G401.6 (cell line): ENCODE measurements around the gene SMC5.
"Not testable (repeated sequence)": the region's sequence is repeated elsewhere in the genome, so short reads cannot be mapped to it uniquely, and the experiment has no call there.

Source experiments
- FAIRE-seq: peaks from 2 replicates; lab custom pipeline; 2012; peaks lifted over from hg19 to GRCh38; lab: Jason Lieb, UNC

The SMC5 gene

DNA sequence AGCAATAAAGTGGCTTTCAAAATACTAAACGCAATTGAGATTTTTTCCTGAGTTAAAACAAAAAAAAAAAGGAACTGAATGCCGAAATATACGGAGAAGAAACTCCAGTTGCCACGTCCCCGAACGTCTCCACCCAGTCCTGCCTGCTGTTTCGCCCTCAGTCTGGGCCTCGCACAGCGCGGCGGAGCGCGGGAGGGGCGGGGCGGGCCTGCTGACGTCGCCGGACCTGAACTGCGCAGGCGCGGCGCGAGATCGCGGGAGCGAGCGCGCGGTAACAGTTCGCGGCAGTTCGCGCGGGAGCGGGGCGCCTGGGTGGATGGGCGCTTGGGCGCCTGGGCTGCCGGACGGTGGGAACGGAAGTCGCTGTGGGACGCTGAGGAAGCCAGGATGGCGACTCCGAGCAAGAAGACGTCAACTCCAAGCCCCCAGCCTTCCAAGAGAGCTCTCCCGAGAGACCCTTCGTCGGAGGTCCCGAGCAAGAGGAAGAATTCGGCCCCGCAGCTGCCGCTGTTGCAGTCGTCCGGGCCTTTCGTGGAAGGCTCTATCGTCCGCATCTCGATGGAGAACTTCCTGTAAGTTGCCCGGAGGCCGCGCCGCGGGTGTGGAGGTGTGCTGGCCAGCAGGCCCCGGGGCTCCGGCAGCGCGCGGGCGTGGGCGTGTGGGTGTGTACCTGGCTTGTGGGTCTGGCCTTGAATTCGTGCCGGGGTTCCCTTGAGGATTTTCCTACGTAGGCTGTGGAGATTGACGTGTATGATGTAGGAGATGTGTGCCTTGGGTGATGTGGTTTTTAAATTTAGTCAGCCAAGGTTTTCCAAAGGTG lies at the start of gene SMC5:
Gene SMC5 (plus strand): TSS at position 287 of the 820 bp plus-strand sequence. CDS start 101 bp downstream, at position 388.
- no peak for FAIRE-seq

DNA sequence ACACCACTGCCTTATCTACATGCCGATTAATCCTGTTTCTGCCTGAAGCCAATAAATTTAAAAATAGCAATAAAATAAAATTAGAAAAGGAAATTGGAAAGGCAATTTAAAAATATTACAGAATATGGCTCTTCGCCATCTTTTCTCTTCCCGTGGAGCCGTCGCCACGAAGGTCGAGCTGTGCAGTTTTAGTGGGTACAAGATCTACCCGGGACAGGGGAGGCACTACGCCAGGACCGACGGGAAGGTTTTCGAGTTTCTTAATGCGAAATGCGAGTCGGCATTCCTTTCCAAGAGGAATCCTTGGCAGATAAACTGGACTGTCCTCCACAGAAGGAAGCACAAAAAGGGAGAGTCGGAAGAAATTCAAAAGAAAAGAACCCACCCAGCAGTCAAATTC lies 41.7 kb upstream of the SMC5 start:
- no peak for FAIRE-seq

DNA sequence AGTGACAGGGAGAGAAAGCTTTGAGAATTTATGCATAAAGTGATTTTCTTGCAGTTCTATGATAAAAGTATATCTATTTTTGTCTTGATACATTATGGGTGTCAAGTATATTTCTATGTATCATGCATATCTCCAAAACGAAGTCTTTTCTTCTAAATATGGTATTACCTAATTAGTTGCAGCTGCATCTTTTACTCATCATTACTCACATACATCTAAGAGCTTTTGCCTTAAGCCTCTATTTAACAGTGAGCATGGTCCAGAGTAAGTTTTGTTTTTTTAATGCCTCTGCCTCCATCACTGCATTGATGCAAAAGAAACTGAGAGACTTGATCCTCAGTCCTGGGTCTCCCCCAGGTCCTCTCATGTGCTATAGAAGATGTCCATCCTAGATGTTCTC lies 40.0 kb upstream of the SMC5 start:
- FAIRE-seq: no peak

DNA sequence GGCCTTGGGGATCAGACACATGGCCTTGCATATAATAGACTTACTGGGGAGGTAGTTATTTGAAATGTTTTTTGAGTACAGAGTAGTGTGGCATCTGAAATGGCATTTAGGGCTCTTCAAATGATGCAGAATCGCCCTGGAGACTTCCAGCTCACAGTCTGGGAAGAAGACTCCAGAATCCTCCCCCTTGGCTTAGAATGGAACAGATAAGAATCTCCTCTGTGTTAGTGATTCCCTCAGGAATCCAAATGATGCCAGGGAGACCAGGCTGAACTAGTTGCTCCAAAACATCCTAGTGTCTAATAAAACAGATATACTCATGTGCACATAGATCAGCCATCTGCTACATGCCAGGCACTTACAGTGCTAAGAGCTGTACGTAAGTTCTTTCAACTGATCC lies 38.6 kb upstream of the SMC5 start:
- no peak for FAIRE-seq

DNA sequence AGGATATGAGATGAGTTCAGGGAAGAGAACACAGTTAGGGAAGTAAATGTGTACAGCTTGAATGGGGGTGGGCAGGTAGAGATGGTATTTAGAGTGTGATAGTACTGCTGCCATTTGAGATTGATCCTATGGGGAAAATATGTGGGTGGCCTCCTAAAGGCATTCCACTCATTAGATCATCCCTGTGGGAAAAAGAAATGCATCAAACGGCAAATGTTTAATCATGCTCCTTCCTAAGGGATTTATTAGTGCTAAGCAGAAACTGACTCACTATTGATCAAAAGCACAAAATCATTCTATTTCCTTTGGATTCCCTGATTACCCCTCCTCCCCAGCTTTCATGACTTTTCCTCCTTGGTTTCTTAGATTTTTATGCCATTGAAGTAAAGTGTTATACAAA lies 36.4 kb upstream of the SMC5 start:
- no peak for FAIRE-seq

DNA sequence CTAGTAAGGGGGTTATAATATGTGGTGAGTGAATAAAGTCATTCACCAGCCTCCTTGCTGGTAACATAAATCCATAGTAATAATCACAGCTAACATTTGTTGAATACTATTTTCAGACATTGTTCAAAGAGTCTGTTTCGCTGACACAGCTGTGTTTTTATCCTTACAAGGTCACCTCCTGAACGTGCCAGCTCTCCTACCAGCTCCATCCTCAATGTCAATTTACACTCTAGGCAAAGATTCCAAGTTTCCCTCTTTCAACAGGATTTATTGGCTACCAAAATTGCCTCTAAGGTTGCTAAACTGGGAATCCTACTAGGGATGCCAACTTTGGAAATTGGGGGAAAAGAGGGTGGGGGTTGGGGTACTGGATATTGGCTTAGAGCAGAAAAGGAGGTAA lies 30.7 kb upstream of the SMC5 start:
- FAIRE-seq: no peak

DNA sequence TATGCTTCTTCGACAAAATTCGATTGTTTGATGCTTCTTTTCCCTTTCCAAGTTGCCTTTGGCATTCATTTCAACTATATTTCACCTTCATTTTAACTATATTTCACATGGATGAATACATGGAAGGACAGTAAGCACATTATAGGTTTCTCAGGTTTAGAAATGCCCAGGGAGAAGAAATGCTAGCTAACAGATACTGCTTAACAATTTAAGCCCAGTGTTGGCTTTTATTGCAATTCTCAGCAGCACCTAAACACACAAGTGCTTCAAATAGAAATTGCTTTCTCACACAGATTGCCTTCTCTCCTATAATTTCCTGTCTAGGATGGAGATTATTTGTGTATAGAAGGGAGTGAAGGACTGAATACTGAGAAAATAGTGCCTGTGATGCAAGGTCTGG lies 30.2 kb upstream of the SMC5 start:
- no peak for FAIRE-seq

DNA sequence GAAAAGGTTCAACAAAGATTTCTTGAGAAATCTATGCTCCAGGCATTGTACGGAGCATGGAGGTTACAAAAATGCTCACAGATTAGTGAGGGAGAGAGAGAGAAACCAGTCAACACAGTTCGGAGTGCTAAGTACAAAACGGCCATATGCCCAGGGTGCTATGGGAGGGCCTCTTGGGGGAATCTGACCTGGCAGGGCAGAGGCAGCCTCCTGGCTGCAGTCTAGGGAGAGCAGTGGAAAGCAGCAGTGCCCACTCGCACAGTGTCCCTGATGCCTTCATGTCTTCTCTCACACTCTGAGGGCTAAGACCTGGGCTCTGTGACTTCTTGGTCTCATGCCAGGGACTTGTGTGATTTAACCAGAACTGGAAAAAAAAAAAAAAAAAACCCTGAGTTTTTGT lies 29.8 kb upstream of the SMC5 start:
- no peak for FAIRE-seq

DNA sequence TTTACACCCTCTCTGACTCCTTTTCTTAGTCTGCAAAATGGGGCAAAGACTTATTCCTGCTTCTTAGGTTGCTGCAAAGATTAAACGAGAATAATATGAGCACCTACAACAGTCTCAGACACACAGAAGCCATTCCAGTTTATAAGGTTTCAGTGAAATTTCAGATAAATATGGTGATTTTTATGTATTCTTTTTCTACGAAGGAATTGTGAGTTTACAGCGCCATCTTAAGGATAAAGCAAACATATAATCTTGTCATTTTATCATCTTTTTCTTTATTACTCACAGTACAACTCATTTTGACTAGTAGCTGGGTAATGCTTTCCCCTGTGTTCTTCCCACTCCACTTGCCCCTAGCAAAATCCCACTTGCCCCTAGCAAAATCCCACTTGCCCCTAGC lies 29.2 kb upstream of the SMC5 start:
- peak; percentile 84 for FAIRE-seq

DNA sequence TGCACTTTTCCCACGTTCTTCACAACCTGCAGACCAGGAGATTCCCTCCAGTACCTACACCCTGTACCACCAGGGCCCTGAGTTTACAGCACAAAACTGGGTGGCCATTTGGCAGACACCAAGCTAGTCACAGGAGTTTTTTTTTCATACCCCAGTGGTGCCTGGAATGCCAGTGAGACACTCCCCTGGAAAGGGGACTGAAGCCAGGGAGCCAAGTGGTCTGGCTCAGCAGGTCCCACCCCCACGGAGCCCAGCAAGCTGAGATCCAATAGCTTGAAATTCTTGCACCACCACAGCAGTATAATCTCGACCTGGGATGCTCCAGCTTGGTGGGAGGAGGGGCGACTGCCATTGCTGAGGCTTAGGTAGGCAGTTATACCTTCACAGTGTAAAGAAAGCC lies 26.3 kb upstream of the SMC5 start:
- no peak for FAIRE-seq

DNA sequence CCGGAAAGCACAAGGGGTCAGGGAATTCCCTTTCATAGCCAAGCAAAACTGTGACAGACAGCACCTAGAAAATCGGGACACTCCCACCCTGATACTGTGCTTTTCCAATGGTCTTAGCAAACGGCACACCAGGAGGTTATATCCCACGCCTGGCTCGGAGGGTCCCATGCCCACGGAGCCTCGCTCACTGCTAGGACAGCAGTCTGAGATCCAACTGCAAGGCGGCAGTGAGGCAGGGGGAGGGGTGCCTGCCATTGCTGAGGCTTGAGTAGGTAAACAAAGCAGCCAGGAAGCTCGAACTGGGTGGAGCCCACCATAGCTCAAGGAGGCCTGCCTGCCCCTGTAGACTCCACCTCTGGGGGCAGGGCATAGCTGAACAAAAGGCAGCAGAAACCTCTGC lies 24.6 kb upstream of the SMC5 start:
- not testable (repeated sequence) for FAIRE-seq

DNA sequence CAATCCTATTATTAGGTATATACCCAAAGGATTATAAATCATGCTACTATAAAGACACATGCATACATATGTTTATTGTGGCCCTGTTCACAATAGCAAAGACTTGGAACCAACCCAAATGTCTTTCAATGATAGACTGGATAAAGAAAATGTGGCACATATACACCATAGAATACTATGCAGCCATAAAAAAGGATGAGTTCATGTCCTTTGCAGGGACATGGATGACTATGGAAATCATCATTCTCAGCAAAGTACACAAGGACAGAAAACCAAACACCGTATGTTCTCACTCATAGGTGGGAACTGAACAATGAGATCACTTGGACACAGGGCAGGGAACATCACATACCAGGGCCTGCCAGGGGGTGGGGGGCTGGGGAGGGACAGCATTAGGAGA lies 12.8 kb upstream of the SMC5 start:
- not testable (repeated sequence) for FAIRE-seq

DNA sequence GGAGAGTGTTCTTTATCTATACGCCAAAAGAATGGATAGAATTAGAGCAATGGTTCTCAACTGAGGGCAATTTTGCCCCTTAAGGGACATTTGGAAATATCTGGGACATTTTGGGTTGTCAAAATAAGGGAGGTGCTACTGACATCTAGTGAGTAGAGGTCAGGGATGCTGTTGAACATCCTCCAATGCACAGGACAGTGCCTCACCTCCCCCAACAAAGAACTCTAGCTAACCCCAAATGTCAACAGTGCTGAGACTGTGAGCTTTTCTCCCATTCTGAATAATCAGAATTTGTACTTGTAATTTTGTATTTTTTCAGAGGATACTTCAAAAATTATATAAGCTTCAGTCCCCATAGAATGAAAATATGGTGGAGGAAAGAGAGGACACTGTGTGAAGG lies 8.6 kb upstream of the SMC5 start:
- no peak for FAIRE-seq

DNA sequence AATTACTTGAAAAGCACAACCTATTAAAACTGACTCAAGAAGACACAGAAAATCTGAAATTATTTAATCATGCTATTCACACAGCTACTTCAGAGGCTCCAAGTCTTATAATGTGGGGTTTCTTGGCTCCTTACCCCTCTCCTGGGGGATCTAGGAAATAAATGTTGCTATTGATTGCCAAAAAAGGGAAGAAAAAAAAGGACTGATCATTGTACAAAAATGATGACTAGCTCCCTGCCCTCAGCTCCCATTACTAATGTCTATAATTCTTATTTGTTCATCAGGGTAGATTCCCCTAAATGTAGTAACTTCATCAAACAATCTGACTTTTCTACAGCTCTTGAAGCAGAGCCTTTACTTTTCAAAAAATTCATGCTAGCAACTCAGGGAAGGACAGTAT lies 3.3 kb upstream of the SMC5 start:
- FAIRE-seq: no peak

DNA sequence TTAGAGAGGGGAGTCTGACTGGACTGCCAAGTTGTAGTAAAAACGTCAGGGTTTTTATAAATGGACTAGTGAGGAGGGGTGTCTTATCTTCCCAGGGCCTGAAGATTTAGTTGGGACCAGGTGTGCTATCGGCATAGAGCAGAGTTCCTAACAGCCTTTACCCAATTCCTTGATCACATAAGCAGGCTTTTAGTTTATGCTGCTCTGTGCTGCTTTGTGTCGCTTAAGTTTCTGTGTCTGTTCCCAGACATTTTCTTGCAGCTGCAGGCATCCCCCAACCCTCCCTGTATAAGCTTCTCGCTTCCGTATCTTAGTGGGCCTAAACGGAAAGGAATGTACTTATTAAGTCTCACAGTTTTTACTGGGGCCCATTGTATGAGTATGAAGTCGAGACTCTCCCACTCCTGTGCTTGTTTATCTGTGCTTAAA lies 2.6 kb upstream of the SMC5 start:
- peak; percentile 55 for FAIRE-seq

DNA sequence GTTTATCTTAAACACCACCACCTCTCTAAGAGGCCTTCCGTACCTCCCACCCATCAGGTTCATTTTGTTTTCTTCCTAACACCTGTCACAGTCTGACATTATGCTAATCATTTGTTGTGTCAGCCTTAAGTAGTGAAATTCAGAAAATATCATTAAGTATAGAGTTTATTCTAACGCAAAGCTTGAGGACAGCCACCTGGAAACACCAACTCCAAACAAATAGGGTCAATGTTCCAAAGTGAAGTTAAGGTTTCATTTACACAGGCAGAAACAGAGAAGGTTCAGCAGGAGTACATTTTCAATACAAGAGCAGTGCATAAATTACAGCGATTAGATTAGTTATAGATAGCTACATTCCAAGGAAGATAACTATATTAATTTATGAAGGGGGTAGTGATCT lies 1.3 kb upstream of the SMC5 start:
- no peak for FAIRE-seq

DNA sequence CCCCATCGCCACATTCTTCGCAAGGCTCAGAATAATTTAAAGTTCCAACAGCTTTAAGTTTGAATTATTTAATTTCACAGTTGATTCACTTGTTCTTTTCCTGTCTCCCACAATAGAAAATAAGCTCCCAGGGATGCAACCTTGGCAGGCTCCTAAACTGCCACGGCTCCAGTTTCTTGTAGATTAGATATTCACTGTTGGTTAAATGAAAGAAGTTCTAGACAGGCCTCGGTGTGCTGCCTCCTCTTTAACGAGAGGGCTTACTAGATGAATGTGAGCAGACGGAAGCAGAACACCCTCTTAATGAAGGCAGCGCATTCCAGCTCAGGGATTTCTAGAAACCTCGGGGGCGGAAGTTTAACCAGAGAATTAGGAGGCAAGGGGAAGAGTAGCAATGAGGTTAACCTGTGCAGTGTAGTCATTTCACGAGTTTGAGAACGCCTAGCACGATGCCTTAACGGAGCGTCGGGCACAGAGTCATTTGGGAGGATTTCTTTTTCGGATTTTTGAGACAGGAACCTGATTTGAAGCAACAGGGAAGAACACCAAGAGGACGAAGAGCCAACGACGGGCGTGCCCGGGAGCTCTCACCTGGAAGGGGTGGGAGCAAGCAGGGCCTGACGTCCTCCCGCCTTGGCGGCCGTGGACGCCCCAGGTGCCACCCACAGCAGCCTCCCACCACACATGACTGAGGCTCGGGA lies 637 bp upstream of the SMC5 start:
- FAIRE-seq: no peak

DNA sequence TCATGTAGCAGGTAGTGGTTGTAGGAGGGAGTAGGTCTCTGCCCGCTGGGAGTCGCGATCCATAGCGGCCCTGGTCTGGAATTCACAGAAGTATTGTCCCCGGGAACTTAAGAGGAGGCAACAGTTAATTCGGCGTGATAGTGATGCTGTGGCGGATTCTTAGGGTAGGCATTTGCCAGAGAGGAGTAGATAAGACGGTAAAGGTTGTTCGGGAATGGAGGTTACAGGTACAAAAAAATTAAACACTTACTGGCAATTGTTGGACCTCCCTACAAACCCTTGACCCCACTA lies 679 bp downstream of the SMC5 start:
- FAIRE-seq: no peak

DNA sequence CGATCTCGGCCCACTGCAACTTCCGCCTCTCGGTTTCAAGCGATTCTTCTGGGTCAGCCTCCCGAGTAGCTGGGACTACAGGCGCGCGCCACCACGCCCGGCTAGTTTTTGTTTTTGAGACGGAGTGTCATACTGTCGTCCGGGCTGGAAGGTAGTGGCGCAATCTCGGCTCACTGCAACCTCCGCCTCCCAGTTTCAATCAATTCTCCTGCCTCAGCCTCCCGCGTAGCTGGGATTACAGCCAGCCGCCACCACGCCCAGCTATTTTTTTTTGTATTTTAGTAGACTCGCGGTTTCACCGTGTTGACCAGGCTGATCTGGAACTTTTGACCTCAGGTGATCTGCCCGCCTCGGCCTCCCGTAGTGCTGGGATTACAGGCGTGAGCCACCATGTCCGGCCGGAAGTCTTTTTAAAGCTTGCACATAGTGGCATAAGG lies 1.2 kb downstream of the SMC5 start:
- no peak for FAIRE-seq

DNA sequence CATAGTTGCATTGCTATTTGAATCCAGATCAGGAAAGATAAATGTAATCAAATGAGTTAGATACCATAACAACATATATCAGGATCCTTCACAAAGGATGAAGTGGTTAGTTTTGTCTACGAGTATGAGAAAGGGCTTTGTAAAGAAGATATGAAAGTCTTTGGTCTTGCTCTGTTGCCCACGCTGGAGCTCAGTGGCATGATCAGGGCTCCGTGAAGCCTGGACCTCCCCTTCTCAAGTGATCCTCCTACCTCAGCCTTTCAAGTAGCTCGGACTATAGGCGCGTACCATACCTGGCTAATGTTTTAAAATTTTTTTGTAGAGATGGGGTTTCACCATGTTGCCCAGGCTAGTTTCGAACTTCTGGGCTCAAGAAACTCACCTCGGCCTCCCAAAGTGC lies 1.8 kb downstream of the SMC5 start:
- no peak for FAIRE-seq

DNA sequence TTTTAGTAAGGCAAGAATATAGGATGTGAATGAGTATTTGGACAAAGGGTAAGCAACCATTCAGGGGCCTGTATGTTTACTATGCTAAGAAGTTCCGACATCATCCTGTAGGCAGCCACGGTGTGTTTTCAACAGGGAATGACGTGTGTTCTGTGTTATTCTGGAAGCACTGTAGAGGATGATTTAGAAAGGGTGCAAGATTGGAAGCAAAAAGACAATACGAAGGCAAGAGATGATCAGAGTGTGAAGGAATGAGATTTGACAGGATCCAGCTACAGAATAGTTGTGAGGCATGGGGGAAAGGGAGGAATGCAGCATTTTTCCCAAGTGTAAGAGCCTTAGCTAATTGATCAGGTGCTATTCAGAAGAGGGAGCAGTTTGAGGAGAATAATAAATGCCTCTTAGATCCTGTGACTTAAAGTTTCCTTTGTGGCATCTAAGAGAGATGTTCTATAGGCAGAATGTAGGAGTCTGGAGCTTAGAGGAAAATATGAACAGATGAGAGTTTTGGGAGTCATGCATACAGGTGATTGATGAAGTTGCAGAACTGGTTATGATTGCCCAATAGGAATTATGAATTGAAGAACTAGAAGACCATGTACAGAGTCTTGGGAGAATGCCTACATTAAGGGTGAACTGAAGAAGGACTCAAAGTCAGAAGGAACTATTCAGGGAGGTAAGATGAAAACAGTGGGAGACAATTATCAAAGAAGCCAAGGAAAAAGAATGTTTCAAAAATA lies 2.5 kb downstream of the SMC5 start:
- FAIRE-seq: no peak

DNA sequence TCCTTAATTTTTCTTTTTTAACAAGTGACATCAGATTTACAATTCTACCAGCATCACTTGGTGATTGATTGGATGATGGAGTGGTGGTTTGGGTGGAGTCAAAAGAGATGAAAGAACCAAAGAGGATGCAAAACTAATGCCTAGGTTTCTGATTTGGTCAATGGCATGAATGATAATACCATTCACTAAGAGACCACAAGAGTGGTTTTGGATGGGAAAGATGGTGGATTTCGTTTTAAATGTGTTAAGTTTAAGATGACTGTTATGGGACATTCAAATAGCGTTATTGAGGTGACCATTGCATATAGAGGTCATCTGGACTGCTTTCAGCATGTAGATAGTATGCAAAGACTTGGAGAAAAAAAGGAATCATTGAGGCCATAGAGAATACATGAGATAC lies 3.6 kb downstream of the SMC5 start:
- FAIRE-seq: no peak

DNA sequence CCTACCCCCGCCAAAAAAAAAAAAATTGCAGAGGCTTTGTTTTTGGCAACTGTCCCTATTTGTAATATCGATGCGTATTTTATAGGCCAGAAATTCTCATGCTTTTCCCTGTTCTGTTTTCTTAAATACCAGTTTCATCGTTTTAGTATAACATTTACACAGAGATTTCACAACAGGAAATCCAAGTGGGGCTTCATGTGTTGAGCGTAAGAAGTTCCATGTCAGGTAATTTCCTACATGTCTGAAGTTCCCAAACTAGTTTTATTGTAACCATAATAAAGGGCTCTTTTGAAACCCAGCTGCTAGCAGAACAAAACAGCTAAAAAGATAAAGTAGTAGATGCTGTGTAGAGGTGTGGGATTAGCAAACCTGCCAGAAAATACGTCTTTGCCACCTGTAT lies 4.2 kb downstream of the SMC5 start:
- FAIRE-seq: no peak
